ENCODE measurements around the gene TOP1.

Gene TOP1

DNA sequence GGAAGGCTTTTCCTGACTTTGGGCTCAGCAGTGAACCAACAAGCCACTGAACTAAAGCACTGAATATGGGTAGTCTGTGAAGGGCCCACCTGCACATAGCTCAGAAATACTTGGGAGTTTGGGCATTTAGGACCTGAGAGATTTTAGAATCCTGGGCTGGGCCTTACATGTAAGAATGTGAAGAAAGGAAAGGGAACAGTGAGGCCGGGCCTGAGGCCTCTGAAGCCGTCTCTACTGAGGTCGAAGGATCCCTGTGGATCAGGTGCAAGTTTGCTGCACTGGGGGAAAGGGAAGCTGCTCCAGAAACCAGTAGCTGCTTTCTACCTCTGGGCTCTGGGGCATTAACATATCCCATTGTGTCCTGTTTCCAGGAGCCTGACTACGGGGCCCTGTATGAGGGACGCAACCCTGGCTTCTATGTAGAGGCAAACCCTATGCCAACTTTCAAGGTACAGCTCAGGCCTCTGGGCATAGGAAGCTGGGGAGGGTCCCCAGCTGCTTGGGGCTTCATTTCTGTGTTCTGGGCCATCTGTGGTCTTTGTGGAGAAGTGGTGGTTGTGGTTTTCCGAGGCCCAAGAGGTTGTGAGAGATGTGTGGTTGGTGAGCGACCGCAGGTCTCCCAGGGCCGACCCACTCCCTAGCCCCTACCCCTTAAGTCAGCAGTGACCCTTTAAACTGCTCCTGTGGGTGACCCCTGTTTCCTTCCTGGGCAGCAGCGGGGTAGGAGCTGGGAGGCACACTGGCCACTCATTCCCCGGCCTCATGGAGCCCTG, 139.0 kb downstream of the TOP1 start:
- no peak for DNase-seq

DNA sequence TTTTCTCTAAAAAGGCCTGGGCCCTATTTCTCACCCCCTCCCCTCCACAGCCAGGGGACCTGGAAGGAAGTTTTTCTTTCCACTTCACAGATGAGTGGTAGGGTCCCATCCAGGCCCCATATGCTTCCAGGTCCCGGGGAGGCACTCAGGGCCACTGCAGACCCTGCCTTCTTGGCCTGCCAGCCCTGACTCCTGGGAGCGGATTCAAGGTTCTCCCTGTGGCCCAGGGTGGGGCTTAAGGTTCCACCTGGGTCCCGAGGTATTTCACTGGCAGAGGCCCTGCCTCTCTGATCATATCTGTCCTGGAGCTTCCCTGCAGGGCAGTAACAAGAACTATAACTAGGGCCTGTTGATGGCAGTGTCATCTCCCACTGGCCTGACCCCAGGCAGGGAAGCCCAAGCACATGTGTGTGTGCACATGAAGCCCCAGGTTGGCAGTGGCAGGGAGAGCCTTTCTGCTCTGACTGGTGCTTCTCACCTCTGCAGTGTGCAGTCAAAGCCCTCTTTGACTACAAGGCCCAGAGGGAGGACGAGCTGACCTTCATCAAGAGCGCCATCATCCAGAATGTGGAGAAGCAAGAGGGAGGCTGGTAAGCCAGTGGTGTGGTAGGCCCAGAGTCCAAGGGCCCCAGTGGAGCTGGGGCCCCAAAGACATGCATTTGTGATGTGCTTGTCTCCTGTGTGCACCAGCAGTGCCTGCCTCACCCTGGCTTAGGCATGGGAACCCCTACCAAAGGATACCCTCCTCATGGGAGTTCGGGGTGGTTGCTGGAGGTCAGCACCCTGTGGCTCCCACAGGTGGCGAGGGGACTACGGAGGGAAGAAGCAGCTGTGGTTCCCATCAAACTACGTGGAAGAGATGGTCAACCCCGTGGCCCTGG, 139.9 kb downstream of the TOP1 start:
- no peak for DNase-seq

DNA sequence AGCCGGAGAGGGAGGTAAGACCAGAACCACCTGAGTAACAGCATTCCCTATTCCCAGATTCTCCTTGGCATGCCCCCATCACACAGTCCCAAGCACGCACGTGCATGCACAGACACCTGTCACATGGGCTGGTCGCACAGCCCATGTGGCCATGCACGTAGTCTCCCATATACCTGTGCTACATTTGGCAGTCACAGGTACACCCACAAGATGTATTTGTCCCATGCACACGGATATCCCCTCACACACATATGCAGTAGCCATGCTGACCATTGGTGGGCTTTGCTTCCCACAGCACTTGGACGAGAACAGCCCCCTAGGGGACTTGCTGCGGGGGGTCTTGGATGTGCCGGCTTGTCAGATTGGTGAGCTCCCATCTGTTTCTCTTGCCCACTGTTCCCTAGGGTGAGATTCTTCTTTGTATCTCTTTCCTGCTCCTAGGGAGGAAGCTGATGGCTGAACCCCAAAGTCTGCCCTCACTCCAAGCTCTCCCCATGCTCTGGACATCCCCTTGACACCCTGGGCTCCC, 140.6 kb downstream of the TOP1 start:
- DNase-seq, result no peak

DNA sequence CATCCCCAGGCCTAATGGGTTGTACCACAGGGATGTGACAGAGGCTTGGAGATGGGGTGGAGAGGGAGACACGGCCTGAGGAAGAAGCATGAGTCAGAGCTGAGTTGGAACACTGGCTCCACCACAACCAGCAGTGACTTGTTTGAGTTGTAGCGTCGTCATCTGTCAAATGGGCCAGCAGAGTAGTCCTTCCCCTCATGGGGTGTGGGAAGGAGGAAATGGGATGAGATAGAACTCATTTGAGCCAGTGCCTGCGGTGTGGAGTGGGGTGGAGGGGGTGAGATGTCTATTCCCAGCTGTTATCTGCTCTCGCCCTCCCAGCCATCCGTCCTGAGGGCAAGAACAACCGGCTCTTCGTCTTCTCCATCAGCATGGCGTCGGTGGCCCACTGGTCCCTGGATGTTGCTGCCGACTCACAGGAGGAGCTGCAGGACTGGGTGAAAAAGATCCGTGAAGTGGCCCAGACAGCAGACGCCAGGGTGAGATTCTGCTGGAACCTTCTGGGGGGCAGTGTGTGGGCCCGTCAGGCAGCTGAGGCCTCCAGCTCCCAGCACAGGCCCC, 141.2 kb downstream of the TOP1 start:
- DNase-seq, result no peak

DNA sequence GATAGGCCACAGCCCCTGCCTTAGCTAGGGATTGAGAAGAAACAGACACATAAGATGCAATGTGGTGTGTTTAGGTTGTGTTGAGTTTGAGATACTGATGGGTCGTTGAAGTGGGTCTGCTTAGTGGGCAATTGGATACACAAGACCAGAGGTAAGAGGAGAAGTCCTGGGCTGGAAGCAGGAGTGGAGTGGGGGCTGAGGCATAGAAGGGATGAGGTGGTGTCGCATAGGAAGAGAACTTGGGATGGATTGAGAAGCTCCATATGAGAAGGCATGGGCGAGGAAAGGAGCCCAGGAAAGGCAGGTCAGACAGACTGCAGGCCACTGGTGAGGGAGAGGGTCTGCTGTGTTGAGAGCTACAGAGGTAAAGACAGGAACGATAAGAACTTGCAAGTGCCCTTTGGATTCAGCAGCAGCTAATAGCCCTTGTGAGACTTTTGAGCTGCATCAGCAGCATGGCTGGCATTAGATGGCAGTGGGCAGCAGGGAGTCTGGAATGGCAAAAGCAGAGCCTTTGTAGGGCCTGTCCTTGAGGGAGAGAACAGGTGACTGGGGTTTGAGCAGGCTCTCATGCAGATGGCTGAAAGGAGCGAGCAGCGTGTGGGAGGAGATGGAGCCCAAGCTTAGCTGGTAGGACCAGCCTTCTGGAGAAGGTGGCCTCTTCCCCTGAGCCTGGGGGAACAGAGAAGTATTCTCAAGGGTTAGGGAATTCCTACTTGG, 141.9 kb downstream of the TOP1 start:
- no peak for DNase-seq

DNA sequence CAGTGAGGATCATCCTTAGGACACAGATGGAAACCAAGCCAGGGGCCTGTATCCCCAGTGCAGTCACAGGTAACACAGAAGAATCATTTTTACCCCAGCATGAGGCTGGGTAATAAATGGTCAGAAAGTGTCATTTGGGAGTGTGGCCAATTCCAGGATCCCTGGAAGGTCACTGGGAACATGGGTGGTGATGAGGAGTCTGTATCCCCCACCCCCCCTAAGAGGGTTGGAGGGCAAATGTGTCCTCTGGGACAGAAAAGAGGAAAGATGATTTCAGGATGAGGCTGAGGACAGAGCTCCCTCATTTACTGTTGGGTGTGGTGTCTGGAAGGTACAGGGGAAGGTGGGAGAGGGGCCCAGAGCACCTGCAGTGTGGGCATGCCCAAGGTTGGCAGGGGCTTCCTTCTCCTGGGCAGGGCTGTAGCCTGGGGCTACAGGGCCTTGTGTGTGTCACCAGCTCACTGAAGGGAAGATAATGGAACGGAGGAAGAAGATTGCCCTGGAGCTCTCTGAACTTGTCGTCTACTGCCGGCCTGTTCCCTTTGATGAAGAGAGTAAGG, 143.2 kb downstream of the TOP1 start:
- DNase-seq, result no peak

DNA sequence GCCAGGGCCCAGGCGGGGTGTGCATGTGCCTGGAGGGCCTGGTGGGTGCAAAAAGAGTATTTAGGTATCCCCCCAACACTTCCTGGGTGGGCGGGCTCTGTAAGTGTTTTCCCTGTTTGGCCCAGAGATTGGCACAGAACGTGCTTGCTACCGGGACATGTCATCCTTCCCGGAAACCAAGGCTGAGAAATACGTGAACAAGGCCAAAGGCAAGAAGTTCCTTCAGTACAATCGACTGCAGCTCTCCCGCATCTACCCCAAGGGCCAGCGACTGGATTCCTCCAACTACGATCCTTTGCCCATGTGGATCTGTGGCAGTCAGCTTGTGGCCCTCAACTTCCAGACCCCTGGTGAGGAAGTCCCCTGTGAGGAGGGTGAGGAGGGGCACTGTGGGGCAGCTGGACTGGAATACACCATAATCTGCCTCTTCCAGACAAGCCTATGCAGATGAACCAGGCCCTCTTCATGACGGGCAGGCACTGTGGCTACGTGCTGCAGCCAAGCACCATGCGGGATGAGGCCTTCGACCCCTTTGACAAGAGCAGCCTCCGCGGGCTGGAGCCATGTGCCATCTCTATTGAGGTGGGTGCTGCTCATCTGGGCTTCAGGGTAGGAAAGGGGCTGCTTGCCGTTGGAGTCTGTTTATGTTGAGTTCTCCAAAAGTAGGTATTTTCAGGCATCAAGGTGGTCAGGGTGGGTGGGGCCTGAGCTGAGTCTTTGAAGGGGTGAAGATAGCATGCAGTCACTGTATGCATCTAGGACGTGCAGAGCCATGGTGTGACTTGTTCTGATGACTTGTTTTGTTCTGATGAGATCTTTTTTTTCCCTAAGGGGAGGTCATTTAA, 143.9 kb downstream of the TOP1 start:
- no peak for DNase-seq

DNA sequence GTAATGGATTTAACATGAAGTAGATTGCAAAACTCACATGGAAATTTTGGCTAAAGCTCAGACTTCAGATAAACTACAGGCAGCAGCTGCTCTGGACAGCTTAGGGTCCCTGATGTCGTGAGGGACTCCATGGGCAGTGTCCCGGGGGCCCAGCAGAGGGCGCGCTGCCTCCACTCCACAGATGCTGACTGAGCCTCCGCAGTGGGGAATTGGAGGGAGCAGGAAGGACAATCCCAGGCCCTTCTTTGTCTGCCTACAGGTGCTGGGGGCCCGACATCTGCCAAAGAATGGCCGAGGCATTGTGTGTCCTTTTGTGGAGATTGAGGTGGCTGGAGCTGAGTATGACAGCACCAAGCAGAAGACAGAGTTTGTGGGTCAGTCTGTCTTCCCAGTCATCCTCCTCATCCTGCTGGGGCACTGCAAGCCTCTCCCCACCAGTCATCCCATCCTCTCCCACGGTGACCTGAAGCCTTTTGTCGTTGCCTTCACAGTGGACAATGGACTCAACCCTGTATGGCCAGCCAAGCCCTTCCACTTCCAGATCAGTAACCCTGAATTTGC, 144.6 kb downstream of the TOP1 start:
- peak in 49 of 51 donors; percentile 23 to 94 (median 77) for DNase-seq

DNA sequence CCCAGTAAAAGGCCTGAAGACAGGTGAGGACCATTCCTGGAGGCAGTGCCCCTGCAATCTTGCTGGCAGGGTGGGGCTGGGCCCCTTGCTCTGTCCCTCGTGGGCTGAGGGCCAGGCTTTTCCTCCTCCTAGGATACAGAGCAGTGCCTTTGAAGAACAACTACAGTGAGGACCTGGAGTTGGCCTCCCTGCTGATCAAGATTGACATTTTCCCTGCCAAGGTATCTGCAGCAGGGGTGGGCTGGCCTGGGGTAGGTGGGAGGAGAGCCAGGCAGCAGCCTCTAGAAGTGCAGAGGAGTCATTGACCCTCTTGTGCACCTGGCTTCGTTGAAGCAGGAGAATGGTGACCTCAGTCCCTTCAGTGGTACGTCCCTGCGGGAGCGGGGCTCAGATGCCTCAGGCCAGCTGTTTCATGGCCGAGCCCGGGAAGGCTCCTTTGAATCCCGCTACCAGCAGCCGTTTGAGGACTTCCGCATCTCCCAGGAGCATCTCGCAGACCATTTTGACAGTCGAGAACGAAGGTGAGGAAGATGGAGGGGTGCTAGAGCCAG, 145.2 kb downstream of the TOP1 start:
- DNase-seq, result no peak

All from hypothalamus (tissue), 51 donors.